Mesothelial cell of epicardium (in vitro differentiated cells): ENCODE data around the gene B4GAT1. TPM values are rescaled to one million over a fixed set of nuclear protein-coding genes. Genes with fewer than 3 reads are reported as not detected.
"Not testable (repeated sequence)": the region's sequence is repeated elsewhere in the genome, so short reads cannot be mapped to it uniquely, and the experiment has no call there.

ENCODE experiments used
- DNase-seq, 2 experiments: peaks; one replicate each; pipeline ENCODE4 v3.0.0; 2021; ENCODE audit warnings: low spot score in 2 of 2; ENCODE audit not compliant: unreplicated experiment in 2 of 2
- H3K27ac Mint-ChIP-seq: 2 replicates; pipeline ENCODE4 v1.8.0; 2021; ENCODE audit warnings: mixed read lengths
- H3K27me3 Mint-ChIP-seq: 2 replicates; pipeline ENCODE4 v1.8.0; 2021; ENCODE audit warnings: low read depth, mixed read lengths
- H3K36me3 Mint-ChIP-seq: 2 replicates; pipeline ENCODE4 v1.8.0; 2021; ENCODE audit warnings: mixed read lengths
- H3K4me1 Mint-ChIP-seq: 2 replicates; pipeline ENCODE4 v1.8.0; 2021; ENCODE audit warnings: mixed read lengths
- H3K4me3 Mint-ChIP-seq: 2 replicates; pipeline ENCODE4 v1.8.0; 2021; ENCODE audit warnings: mild to moderate bottlenecking, moderate library complexity, mixed read lengths
- H3K9me3 Mint-ChIP-seq: 2 replicates; pipeline ENCODE4 v1.8.0; 2021; ENCODE audit warnings: mixed read lengths
- CTCF ChIP-seq: fragments of 200-600 bp; sonication (generic); IDR thresholded peaks from one replicate; pipeline ENCODE4 v1.5.0; 2021; ENCODE audit warnings: antibody characterized with exemption; ENCODE audit not compliant: unreplicated experiment
- total RNA-seq: library from RNA; stranded (reverse); gene quantifications from 3 replicates; pipeline ENCODE4 v1.2.1, GENCODE V29; 2021

Gene B4GAT1
- total RNA-seq, 1 donor from 2014 or later = 30.2 TPM

- Mint-ChIP-seq H3K4me1 (peaks cover 40% of the 10 kb centered on the region), H3K4me3 (no peak overlapping the region), H3K27me3 (no peaks in the 10 kb centered on the region), H3K27ac (peak overlapping the region; percentile 56), H3K36me3 (no peaks in the 10 kb centered on the region), H3K9me3 (peaks cover 1% of the 10 kb centered on the region)
- DNase-seq = no peak
- TF ChIP-seq CTCF = no peak
Observed at GRCh38 chr11:66325263-66325671, 22.2 kb downstream of the B4GAT1 start.

- peak overlapping the region; percentile 65 for H3K27ac Mint-ChIP-seq
- no peak overlapping the region for H3K4me3 Mint-ChIP-seq
Observed at GRCh38 chr11:66324664-66325063, 22.8 kb downstream of the B4GAT1 start.

GRCh38 chr11:66323684-66324083 is 23.7 kb downstream of the B4GAT1 start:
- Mint-ChIP-seq H3K4me3 (no peak overlapping the region), H3K4me1 (peaks cover 45% of the 10 kb centered on the region), H3K27ac (no peak overlapping the region), H3K27me3 (no peaks in the 10 kb centered on the region), H3K36me3 (no peaks in the 10 kb centered on the region), H3K9me3 (peaks cover 6% of the 10 kb centered on the region)
- TF ChIP-seq CTCF = no peak
- no peak for DNase-seq

More at GRCh38 chr11:66324664-66325063, 22.8 kb downstream of the B4GAT1 start:
- Mint-ChIP-seq H3K36me3 (no peaks in the 10 kb centered on the region), H3K9me3 (peaks cover 6% of the 10 kb centered on the region), H3K4me1 (peaks cover 40% of the 10 kb centered on the region), H3K27me3 (no peaks in the 10 kb centered on the region)
- DNase-seq = no peak
- no peak for TF ChIP-seq CTCF

GRCh38 chr11:66322732-66323427 is 24.5 kb downstream of the B4GAT1 start:
- TF ChIP-seq CTCF = no peak
- H3K27me3 Mint-ChIP-seq = no peaks in the 10 kb centered on the region
- no peak for DNase-seq
- H3K27ac Mint-ChIP-seq = no peak overlapping the region
- no peaks in the 10 kb centered on the region for H3K36me3 Mint-ChIP-seq
- peaks cover 47% of the 10 kb centered on the region for H3K4me1 Mint-ChIP-seq
- peaks cover 6% of the 10 kb centered on the region for H3K9me3 Mint-ChIP-seq
- H3K4me3 Mint-ChIP-seq = no peak overlapping the region

GRCh38 chr11:66321606-66322005 is 25.8 kb downstream of the B4GAT1 start:
- H3K27ac Mint-ChIP-seq = no peak overlapping the region
- no peak for DNase-seq
- no peak overlapping the region for H3K4me3 Mint-ChIP-seq
- H3K9me3 Mint-ChIP-seq = peaks cover 6% of the 10 kb centered on the region
- H3K36me3 Mint-ChIP-seq = no peaks in the 10 kb centered on the region
- TF ChIP-seq CTCF = no peak
- peaks cover 44% of the 10 kb centered on the region for H3K4me1 Mint-ChIP-seq
- no peaks in the 10 kb centered on the region for H3K27me3 Mint-ChIP-seq

GRCh38 chr11:66320748-66321147 is 26.7 kb downstream of the B4GAT1 start:
- not testable (repeated sequence) for DNase-seq, H3K4me3 Mint-ChIP-seq, H3K36me3 Mint-ChIP-seq, H3K27ac Mint-ChIP-seq, H3K9me3 Mint-ChIP-seq, H3K27me3 Mint-ChIP-seq
- peaks cover 44% of the 10 kb centered on the region for H3K4me1 Mint-ChIP-seq

- not testable (repeated sequence) for DNase-seq, H3K4me3 Mint-ChIP-seq, H3K9me3 Mint-ChIP-seq, H3K27ac Mint-ChIP-seq, H3K36me3 Mint-ChIP-seq, H3K27me3 Mint-ChIP-seq
- H3K4me1 Mint-ChIP-seq = peaks cover 44% of the 10 kb centered on the region
Observed at GRCh38 chr11:66320289-66320688, 27.1 kb downstream of the B4GAT1 start.
